Measurements from ENCODE around the gene PKN3.

The PKN3 gene

GRCh38 chr9:128706671-128707381 is 4.5 kb downstream of the PKN3 start:
- no peak overlapping the region for H3K9ac ChIP-seq (ENCODE audit: low read depth, low read length, poor library complexity, severe bottlenecking)

GRCh38 chr9:128707446-128707845 is 5.1 kb downstream of the PKN3 start:
- Histone ChIP-seq H3K4me3 (ENCODE audit: low read length, poor library complexity, severe bottlenecking) (no peak overlapping the region), H3K9me3 (ENCODE audit: insufficient read depth, low read depth, low read length) (no peaks in the 10 kb centered on the region), H2AFZ (ENCODE audit: low read length) (no peak overlapping the region), H3K4me2 (ENCODE audit: low read depth, low read length, poor library complexity, severe bottlenecking) (no peak overlapping the region), H3K9ac (ENCODE audit: low read depth, low read length, poor library complexity, severe bottlenecking) (no peak overlapping the region), H3K4me1 (ENCODE audit: insufficient read depth, low read length, poor library complexity, severe bottlenecking) (no peaks in the 10 kb centered on the region), H3K9me2 (replicated peaks; ENCODE audit: low read depth, low read length) (no peaks in the 10 kb centered on the region), H4K20me1 (ENCODE audit: insufficient read depth, low read length, poor library complexity, severe bottlenecking) (no peaks in the 10 kb centered on the region), H3F3A (ENCODE audit: low read depth) (no peaks in the 10 kb centered on the region), H3K36me3 (ENCODE audit: insufficient read depth, low read length) (no peaks in the 10 kb centered on the region), H3K27me3 (ENCODE audit: insufficient read depth, low read length, poor library complexity, severe bottlenecking) (no peaks in the 10 kb centered on the region), H3K79me2 (ENCODE audit: insufficient read depth, low read length) (no peaks in the 10 kb centered on the region)
- TF ChIP-seq CTCF (conservative IDR thresholded peaks at IDR 0.05; ENCODE audit: low read length) (no peak), EZH2phosphoT487 (IDR thresholded peaks at IDR 0.05; ENCODE audit: borderline replicate concordance) (no peak)

More at GRCh38 chr9:128706671-128707381, 4.5 kb downstream of the PKN3 start:
- Histone ChIP-seq H3K4me3 (ENCODE audit: low read length, poor library complexity, severe bottlenecking) (no peak overlapping the region), H3K4me1 (ENCODE audit: insufficient read depth, low read length, poor library complexity, severe bottlenecking) (no peaks in the 10 kb centered on the region), H3K36me3 (ENCODE audit: insufficient read depth, low read length) (no peaks in the 10 kb centered on the region), H2AFZ (ENCODE audit: low read length) (no peak overlapping the region), H3K9me3 (ENCODE audit: insufficient read depth, low read depth, low read length) (no peaks in the 10 kb centered on the region), H3K27me3 (ENCODE audit: insufficient read depth, low read length, poor library complexity, severe bottlenecking) (no peaks in the 10 kb centered on the region), H3K9me2 (replicated peaks; ENCODE audit: low read depth, low read length) (no peaks in the 10 kb centered on the region), H3K4me2 (ENCODE audit: low read depth, low read length, poor library complexity, severe bottlenecking) (no peak overlapping the region), H3K79me2 (ENCODE audit: insufficient read depth, low read length) (no peaks in the 10 kb centered on the region), H3F3A (ENCODE audit: low read depth) (no peaks in the 10 kb centered on the region), H4K20me1 (ENCODE audit: insufficient read depth, low read length, poor library complexity, severe bottlenecking) (no peaks in the 10 kb centered on the region)
- TF ChIP-seq CTCF (conservative IDR thresholded peaks at IDR 0.05; ENCODE audit: low read length): no peak
- TF ChIP-seq EZH2phosphoT487 (IDR thresholded peaks at IDR 0.05; ENCODE audit: borderline replicate concordance): no peak

- no peak overlapping the region for H3K4me3 ChIP-seq (ENCODE audit: low read length, poor library complexity, severe bottlenecking)
- H3K79me2 ChIP-seq (ENCODE audit: insufficient read depth, low read length): no peaks in the 10 kb centered on the region
- no peaks in the 10 kb centered on the region for H3K36me3 ChIP-seq (ENCODE audit: insufficient read depth, low read length)
- no peaks in the 10 kb centered on the region for H3K9me2 ChIP-seq (replicated peaks; ENCODE audit: low read depth, low read length)
- no peak for TF ChIP-seq CTCF (conservative IDR thresholded peaks at IDR 0.05; ENCODE audit: low read length)
- TF ChIP-seq EZH2phosphoT487 (IDR thresholded peaks at IDR 0.05; ENCODE audit: borderline replicate concordance): no peak
- no peaks in the 10 kb centered on the region for H3K27me3 ChIP-seq (ENCODE audit: insufficient read depth, low read length, poor library complexity, severe bottlenecking)
- H3K9me3 ChIP-seq (ENCODE audit: insufficient read depth, low read depth, low read length): no peaks in the 10 kb centered on the region
- no peak overlapping the region for H2AFZ ChIP-seq (ENCODE audit: low read length)
- no peak overlapping the region for H3K4me2 ChIP-seq (ENCODE audit: low read depth, low read length, poor library complexity, severe bottlenecking)
- H3F3A ChIP-seq (ENCODE audit: low read depth): no peaks in the 10 kb centered on the region
- H3K9ac ChIP-seq (ENCODE audit: low read depth, low read length, poor library complexity, severe bottlenecking): no peak overlapping the region
- no peaks in the 10 kb centered on the region for H3K4me1 ChIP-seq (ENCODE audit: insufficient read depth, low read length, poor library complexity, severe bottlenecking)
- no peaks in the 10 kb centered on the region for H4K20me1 ChIP-seq (ENCODE audit: insufficient read depth, low read length, poor library complexity, severe bottlenecking)
These were observed 10.4 kb downstream of the PKN3 start for GRCh38 chr9:128712451-128713410.
